Caco-2 (cell line): ENCODE data around the gene ENOSF1. TPM values are rescaled to one million over a fixed set of nuclear protein-coding genes. Genes with fewer than 3 reads are reported as not detected.

Experiments used
- BruUV-seq: library from RNA; stranded (reverse); fragments of 400-500 nt; replicated peaks from 2 replicates; lab custom pipeline; 2021; lab: Mats Ljungman, UMichigan
- CTCF ChIA-PET: fragments of 300-600 bp; sonication (Branson Sonifier 250); formaldehyde crosslinking; loops from one replicate; lab custom pipeline; 2022; ENCODE audit warnings: antibody characterized with exemption; lab: Charles Lee
- POLR2A ChIA-PET: fragments of 300-600 bp; sonication (Branson Sonifier 250); formaldehyde crosslinking; loops from one replicate; lab custom pipeline; 2022; ENCODE audit warnings: antibody characterized with exemption; lab: Charles Lee
- DNase-seq, 2 experiments: peaks; one replicate each; pipeline versions ENCODE4 v3.0.0 to v3.0.0-alpha.2; 2020 to 2022
- H3K27me3 ChIP-seq: replicated peaks from 2 replicates; pipeline ENCODE4 v1.6.0; 2011; ENCODE audit warnings: low read length; ENCODE audit not compliant: control insufficient read depth, insufficient read depth
- H3K36me3 ChIP-seq: 2 replicates; pipeline ENCODE4 v1.5.1; 2011; ENCODE audit warnings: low read length; ENCODE audit not compliant: control insufficient read depth, insufficient read depth
- H3K4me1 ChIP-seq: fragments of 250-450 bp; sonication (Bioruptor Pico); 2 replicates; pipeline ENCODE4 v1.5.1; 2020; ENCODE audit warnings: mild to moderate bottlenecking
- H3K4me3 ChIP-seq: 2 replicates; pipeline ENCODE4 v1.5.1; 2011; ENCODE audit warnings: low read depth, mild to moderate bottlenecking, control low read depth, low read length
- H3K9me3 ChIP-seq: fragments of 250-450 bp; sonication (Bioruptor Pico); 2 replicates; pipeline ENCODE4 v1.5.1; 2020; ENCODE audit warnings: mild to moderate bottlenecking, moderate library complexity
- H3K27ac Mint-ChIP-seq: one replicate; pipeline ENCODE4 v1.8.0; 2022; ENCODE audit warnings: mixed read lengths; ENCODE audit not compliant: unreplicated experiment
- H3K27me3 Mint-ChIP-seq: one replicate; pipeline ENCODE4 v1.8.0; 2022; ENCODE audit warnings: mixed read lengths; ENCODE audit not compliant: insufficient read depth, unreplicated experiment
- H3K36me3 Mint-ChIP-seq: one replicate; pipeline ENCODE4 v1.8.0; 2022; ENCODE audit warnings: mild to moderate bottlenecking, mixed read lengths; ENCODE audit not compliant: insufficient read depth, unreplicated experiment
- H3K4me1 Mint-ChIP-seq: one replicate; pipeline ENCODE4 v1.8.0; 2022; ENCODE audit warnings: low read depth, mixed read lengths; ENCODE audit not compliant: unreplicated experiment
- H3K4me3 Mint-ChIP-seq: one replicate; pipeline ENCODE4 v1.8.0; 2022; ENCODE audit warnings: mild to moderate bottlenecking, moderate library complexity, mixed read lengths; ENCODE audit not compliant: unreplicated experiment
- H3K9me3 Mint-ChIP-seq: one replicate; pipeline ENCODE4 v1.8.0; 2022; ENCODE audit warnings: mixed read lengths; ENCODE audit not compliant: unreplicated experiment
- intact Hi-C: fragments of 100-400 bp; cut with micrococcal nuclease; formaldehyde crosslinking; loops from one replicate; pipeline ENCODE4 v1.10.0; 2022; ENCODE audit not compliant: unreplicated experiment
- total RNA-seq: library from RNA; stranded (reverse); gene quantifications from 2 replicates; pipeline ENCODE4 v1.2.3, GENCODE V29; 2022
- TF ChIP-seq, protein P1 (sequence below), 2 experiments: fragments of 200-600 bp in 1 of 2; IDR thresholded peaks; 1 replicate in 1 of 2; 2 replicates in 1 of 2; pipeline versions ENCODE4 v1.5.1 to v1.8.0; 2011 to 2022; ENCODE audit warnings: antibody characterized with exemption in 1 of 2, control low read depth in 1 of 2, inconsistent platforms in 1 of 2, low read depth in 1 of 2, low read length in 1 of 2, mild to moderate bottlenecking in 1 of 2, moderate library complexity in 1 of 2; ENCODE audit not compliant: insufficient read depth in 1 of 2, severe bottlenecking in 1 of 2, unreplicated experiment in 1 of 2

ENOSF1 gene
- total RNA-seq, 1 experiment from 2014 or later, result 114 TPM

DNA sequence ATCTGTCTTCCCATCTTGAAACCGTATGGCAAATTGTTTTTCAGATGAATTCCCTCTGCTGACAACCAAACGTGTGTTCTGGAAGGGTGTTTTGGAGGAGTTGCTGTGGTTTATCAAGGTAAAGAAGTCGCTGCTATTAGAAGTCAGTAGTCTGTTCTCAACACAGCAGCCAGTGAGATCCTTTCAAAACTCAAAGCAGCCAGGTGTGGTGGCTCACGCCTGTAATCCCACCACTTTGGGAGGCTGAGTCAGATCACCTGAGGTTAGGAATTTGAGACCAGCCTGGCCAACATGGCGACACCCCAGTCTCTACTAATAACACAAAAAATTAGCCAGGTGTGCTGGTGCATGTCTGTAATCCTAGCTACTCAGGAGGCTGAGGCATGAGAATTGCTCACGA, 52.8 kb downstream of the ENOSF1 start:
- Mint-ChIP-seq H3K27me3 (no peaks in the 10 kb centered on the region), H3K4me3 (peak overlapping the region; percentile 89), H3K9me3 (peaks cover 10% of the 10 kb centered on the region), H3K4me1 (no peaks in the 10 kb centered on the region), H3K36me3 (peaks cover 56% of the 10 kb centered on the region), H3K27ac (peak overlapping the region; percentile 78)
- CTCF ChIA-PET, result no interaction called here
- intact Hi-C loops, result loop anchor here (5.0 to 10.0 kb wide), 2 partner anchors 53 to 175 kb away; partner anchors contain the start of gene ENOSF1
- TF ChIP-seq, protein P1, sequence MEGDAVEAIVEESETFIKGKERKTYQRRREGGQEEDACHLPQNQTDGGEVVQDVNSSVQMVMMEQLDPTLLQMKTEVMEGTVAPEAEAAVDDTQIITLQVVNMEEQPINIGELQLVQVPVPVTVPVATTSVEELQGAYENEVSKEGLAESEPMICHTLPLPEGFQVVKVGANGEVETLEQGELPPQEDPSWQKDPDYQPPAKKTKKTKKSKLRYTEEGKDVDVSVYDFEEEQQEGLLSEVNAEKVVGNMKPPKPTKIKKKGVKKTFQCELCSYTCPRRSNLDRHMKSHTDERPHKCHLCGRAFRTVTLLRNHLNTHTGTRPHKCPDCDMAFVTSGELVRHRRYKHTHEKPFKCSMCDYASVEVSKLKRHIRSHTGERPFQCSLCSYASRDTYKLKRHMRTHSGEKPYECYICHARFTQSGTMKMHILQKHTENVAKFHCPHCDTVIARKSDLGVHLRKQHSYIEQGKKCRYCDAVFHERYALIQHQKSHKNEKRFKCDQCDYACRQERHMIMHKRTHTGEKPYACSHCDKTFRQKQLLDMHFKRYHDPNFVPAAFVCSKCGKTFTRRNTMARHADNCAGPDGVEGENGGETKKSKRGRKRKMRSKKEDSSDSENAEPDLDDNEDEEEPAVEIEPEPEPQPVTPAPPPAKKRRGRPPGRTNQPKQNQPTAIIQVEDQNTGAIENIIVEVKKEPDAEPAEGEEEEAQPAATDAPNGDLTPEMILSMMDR (IDR thresholded peaks at IDR 0.05; ENCODE audit: insufficient read depth in 1 of 2, low read depth in 1 of 2, low read length in 1 of 2, severe bottlenecking in 1 of 2, unreplicated experiment in 1 of 2), result no peak
- Histone ChIP-seq H3K36me3 (peaks cover 11% of the 10 kb centered on the region), H3K9me3 (peaks cover 6% of the 10 kb centered on the region; the same call in 1 of the 2 replicates), H3K4me3 (no peak overlapping the region), H3K27me3 (no peaks in the 10 kb centered on the region), H3K4me1 (no peaks in the 10 kb centered on the region)
- DNase-seq, result no peak
- BruUV-seq, result no TSS peak
- POLR2A ChIA-PET, result no interaction called here

DNA sequence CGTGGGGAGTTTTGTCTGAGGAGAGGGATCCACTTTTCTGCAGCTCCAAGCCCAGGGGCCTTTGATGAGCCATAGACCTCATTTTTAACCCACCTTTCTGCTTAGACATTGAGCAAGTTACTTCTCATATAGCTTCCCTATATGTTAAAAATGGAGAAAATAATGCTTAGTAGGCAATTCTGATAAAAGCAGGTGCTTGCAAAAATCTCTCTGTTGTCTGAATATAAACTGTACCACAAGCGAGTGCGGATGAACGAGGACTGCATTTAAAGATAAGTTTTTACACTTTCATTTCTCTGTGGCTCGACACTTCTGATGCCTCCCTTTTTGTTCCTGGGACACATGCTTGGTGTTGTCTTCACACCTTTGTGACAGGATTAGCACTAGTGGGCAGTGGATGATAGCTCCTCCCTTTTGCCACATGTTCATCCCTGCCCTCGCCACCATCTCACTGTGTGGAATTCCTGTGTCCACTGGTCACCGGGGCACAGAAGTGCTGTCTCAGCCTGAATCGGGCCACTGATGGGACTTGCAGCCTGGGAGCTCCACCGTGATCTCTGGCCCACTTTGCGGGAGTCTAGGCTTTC, 53.4 kb downstream of the ENOSF1 start:
- peak overlapping the region; percentile 82 for H3K4me3 ChIP-seq
- intact Hi-C loops, result loop anchor here (5.0 to 10.0 kb wide), 2 partner anchors 53 to 176 kb away; partner anchors contain the start of gene ENOSF1
- H3K4me3 Mint-ChIP-seq, result peak overlapping the region; percentile 89
- no peak for DNase-seq
- ChIA-PET POLR2A (interaction anchor here (1.3 to 1.4 kb wide), 2 partner anchors 9 to 24 kb away, joined by 5 to 10 read pairs; no protein-coding TSS in a partner anchor), CTCF (interaction anchor here (1.6 kb wide), 1 partner anchor 16 kb away, joined by 5 read pairs; no protein-coding TSS in a partner anchor)
- TSS peak; percentile 28 for BruUV-seq
- H3K9me3 ChIP-seq, result peaks cover 6% of the 10 kb centered on the region; the same call in 1 of the 2 replicates
- no peaks in the 10 kb centered on the region for H3K27me3 ChIP-seq
- H3K4me1 ChIP-seq, result no peaks in the 10 kb centered on the region
- peaks cover 56% of the 10 kb centered on the region for H3K36me3 Mint-ChIP-seq
- peak overlapping the region; percentile 78 for H3K27ac Mint-ChIP-seq
- H3K9me3 Mint-ChIP-seq, result peaks cover 10% of the 10 kb centered on the region
- TF ChIP-seq, protein P1 (IDR thresholded peaks at IDR 0.05; ENCODE audit: insufficient read depth in 1 of 2, low read depth in 1 of 2, low read length in 1 of 2, severe bottlenecking in 1 of 2, unreplicated experiment in 1 of 2), result no peak
- no peaks in the 10 kb centered on the region for H3K4me1 Mint-ChIP-seq
- H3K27me3 Mint-ChIP-seq, result no peaks in the 10 kb centered on the region
- H3K36me3 ChIP-seq, result peaks cover 11% of the 10 kb centered on the region

DNA sequence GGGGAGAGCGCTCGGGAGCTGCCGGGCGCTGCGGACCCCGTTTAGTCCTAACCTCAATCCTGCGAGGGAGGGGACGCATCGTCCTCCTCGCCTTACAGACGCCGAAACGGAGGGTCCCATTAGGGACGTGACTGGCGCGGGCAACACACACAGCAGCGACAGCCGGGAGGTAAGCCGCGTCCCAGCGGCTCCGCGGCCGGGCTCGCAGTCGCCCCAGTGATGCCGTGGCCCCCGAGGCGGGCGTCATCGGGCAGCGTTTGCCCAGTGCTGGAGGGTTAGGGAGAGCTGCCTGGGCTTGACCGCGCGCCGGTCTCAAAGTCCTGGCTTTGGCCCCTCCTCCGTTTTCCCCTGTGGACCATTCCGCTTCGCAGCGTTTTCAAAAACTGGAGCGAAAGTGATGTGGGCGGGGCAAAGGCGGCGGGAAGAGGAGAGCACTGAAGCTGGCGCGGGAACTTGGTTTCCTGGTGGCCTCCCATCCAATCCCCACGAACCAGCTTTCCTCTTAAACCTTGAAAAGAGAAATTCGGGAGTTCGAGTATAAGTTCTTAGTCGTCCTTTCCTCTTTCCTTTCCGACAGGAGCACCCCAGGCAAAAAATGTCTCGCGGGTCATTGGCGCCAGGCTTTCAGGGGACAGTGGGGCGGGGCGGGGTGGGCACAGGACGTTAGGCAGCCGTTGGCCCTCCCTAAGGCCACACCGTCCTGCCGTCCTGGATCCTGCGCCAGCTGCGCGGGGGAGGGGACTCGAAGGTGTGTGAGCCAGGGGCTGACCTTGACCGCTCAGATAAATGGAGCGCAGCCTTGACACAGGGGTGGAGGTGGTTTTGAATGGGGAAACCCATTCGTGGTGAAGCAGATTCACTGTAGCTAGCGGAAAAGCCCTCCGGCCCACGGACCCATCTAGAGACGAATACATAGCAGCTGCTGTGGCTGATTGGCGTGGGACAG, 54.2 kb downstream of the ENOSF1 start:
- peaks cover 56% of the 10 kb centered on the region for H3K36me3 Mint-ChIP-seq
- no peaks in the 10 kb centered on the region for H3K27me3 ChIP-seq
- H3K4me1 ChIP-seq, result no peaks in the 10 kb centered on the region
- ChIA-PET CTCF (interaction anchor here (0.6 to 1.6 kb wide), 5 partner anchors 10 to 52 kb away, joined by 3 to 5 read pairs (median 3); no protein-coding TSS in a partner anchor), POLR2A (interaction anchor here (1.2 to 1.4 kb wide), 3 partner anchors 10 to 27 kb away, joined by 3 to 10 read pairs (median 5); no protein-coding TSS in a partner anchor)
- H3K4me3 ChIP-seq, result peak overlapping the region; percentile 82
- TF ChIP-seq, protein P1 (IDR thresholded peaks at IDR 0.05; ENCODE audit: insufficient read depth in 1 of 2, low read depth in 1 of 2, low read length in 1 of 2, severe bottlenecking in 1 of 2, unreplicated experiment in 1 of 2), result no peak
- intact Hi-C loops, result loop anchor here (5.0 to 10.0 kb wide), 2 partner anchors 54 to 177 kb away; partner anchors contain the start of gene ENOSF1
- H3K9me3 ChIP-seq, result peaks cover 6% of the 10 kb centered on the region; the same call in 1 of the 2 replicates
- peak overlapping the region; percentile 78 for H3K27ac Mint-ChIP-seq
- BruUV-seq, result no TSS peak
- no peaks in the 10 kb centered on the region for H3K4me1 Mint-ChIP-seq
- H3K36me3 ChIP-seq, result peaks cover 11% of the 10 kb centered on the region
- peak overlapping the region; percentile 89 for H3K4me3 Mint-ChIP-seq
- no peaks in the 10 kb centered on the region for H3K27me3 Mint-ChIP-seq
- H3K9me3 Mint-ChIP-seq, result peaks cover 10% of the 10 kb centered on the region
- DNase-seq, result peak; percentile 94
